Pancreas (tissue), 10 donors: Measurements from ENCODE around the gene PIK3AP1. TPM values are rescaled to one million over a fixed set of nuclear protein-coding genes. Genes with fewer than 3 reads are reported as not detected.

Experiments used
- ATAC-seq, 4 donors: fragments of 200-7000 bp; cut with Tn5 transposase; one replicate each; pipeline versions ENCODE4 v1.8.0 to v1.9.1; 2020; ENCODE audit warnings: mild to moderate bottlenecking in 4 of 4, moderate library complexity in 4 of 4
- DNase-seq, 6 donors: peaks; one replicate each; pipeline ENCODE4 v3.0.0-alpha.2; 2020
- FAIRE-seq: peaks from 2 replicates; lab custom pipeline; 2012; peaks lifted over from hg19 to GRCh38; lab: Jason Lieb, UNC
- H3K27ac ChIP-seq, 4 donors: fragments of 200-600 bp; sonication (generic); 1 replicate in 3 of 4; 2 replicates in 1 of 4; pipeline versions ENCODE4 v1.5.0 to v1.8.0; 2020
- H3K27me3 ChIP-seq, 4 donors: fragments of 200-600 bp; one replicate each; pipeline ENCODE4 v1.8.0; 2021
- H3K36me3 ChIP-seq, 3 donors: fragments of 200-600 bp; sonication (generic) in 1 of 3; one replicate each; pipeline versions ENCODE4 v1.5.0 to v1.8.0; 2020 to 2021
- H3K4me1 ChIP-seq, 3 donors: fragments of 200-600 bp; one replicate each; pipeline ENCODE4 v1.8.0; 2021
- H3K4me3 ChIP-seq, 4 donors: fragments of 200-600 bp; sonication (generic) in 2 of 4; one replicate each; pipeline versions ENCODE4 v1.5.0 to v1.8.0; 2020 to 2021
- H3K9me3 ChIP-seq, 4 donors: fragments of 200-600 bp; one replicate each; pipeline ENCODE4 v1.8.0; 2021
- CTCF ChIP-seq, 4 donors: fragments of 200-600 bp; sonication (generic) in 3 of 4; IDR thresholded peaks; one replicate each; pipeline versions ENCODE4 v1.5.0 to v1.8.0; 2021; ENCODE audit warnings: antibody characterized with exemption in 4 of 4
- WGBS, 2 donors: extraction: QIAGEN DNeasy Blood & Tissue Kit; methylation state at CpG; one replicate each; pipeline ENCODE4 v1.1.7; 2013; 5-methylcytosine and 5-hydroxymethylcytosine counted together
- intact Hi-C, 3 donors: fragments of 100-400 bp; cut with DNase I; formaldehyde crosslinking; loops; one replicate each; pipeline versions ENCODE4 v1.11.1 to v1.14.2; 2022
- polyA plus RNA-seq, 2 donors: library from polyadenylated mRNA; stranded (reverse); fragments of 200-250 nt; gene quantifications; one replicate each; pipeline ENCODE4 v1.2.3, GENCODE V29; 2013
- total RNA-seq, 6 donors: library from RNA; stranded (reverse); fragmentation: NEBNext Ultra II Directional in 4 of 6; extraction: Animal tissue kit (Norgen Biotek cat#: 25700) in 4 of 6; gene quantifications; one replicate each; pipeline versions ENCODE4 v1.2.1 to v1.2.4, GENCODE V29; 2021 to 2023
- donor health status: healthy with polysubstance abuse.
- donor health status: DM: no; HTN: no; CAD: no; lungs with moderate emphysema.
- donor health status: DM: no; HTN: no; CAD: no.
- donor health status: control.
- donor health status: control.
- donor health status: Bipolar disorder and iron deficiency.
- donor health status: DM: yes; HTN: yes; CAD: no.
- donor health status: DM: no; HTN: no; CAD: no.
- donor health status: DM: no; HTN: no; CAD: no.
- donor health status: DM: yes; HTN: yes; CAD: no.

Gene PIK3AP1
- total and polyA plus RNA-seq, 8 donors, result 15.0 to 71.0 (median 28.2) TPM

GRCh38 chr10:96719850-96720421 lies 378 bp downstream of the PIK3AP1 start:
- no peak for FAIRE-seq
- Histone ChIP-seq H3K4me1 (peaks cover 0 to 18% (median 17%) of the 10 kb centered on the region in 3 donors), H3K27ac (peak overlapping the region; percentile 52 to 89 (median 68)), H3K4me3 (peak overlapping the region; percentile 40 to 72 (median 65)), H3K36me3 (no peaks in the 10 kb centered on the region), H3K9me3 (no peaks in the 10 kb centered on the region), H3K27me3 (no peaks in the 10 kb centered on the region)
- peak; percentile 80 to 88 (median 82) for ATAC-seq
- TF ChIP-seq CTCF (IDR thresholded peaks at IDR 0.05), result peak; percentile 25 to 48 (median 37)
- 1% methylated on average over 22 to 38 of the region's 38 CpGs for WGBS, 2 donors
- intact Hi-C loops, result loop anchor here in 2 of 3 donors (5.0 to 10.0 kb wide), 2 partner anchors 65 to 83 kb away; no protein-coding TSS in a partner anchor
- peak; percentile 74 to 91 (median 80) for DNase-seq

GRCh38 chr10:96719200-96719599 lies 1.1 kb downstream of the PIK3AP1 start:
- Histone ChIP-seq H3K4me1 (peaks cover 0 to 25% (median 25%) of the 10 kb centered on the region in 3 donors), H3K9me3 (no peaks in the 10 kb centered on the region), H3K27me3 (no peaks in the 10 kb centered on the region), H3K36me3 (no peaks in the 10 kb centered on the region), H3K27ac (peak overlapping the region in 3 of 4 donors; percentile 52 to 89 (median 81)), H3K4me3 (peak overlapping the region; percentile 40 to 72 (median 65))
- DNase-seq (no peak), ATAC-seq (peak; percentile 27 to 57 (median 40)), FAIRE-seq (no peak)
- intact Hi-C loops, result loop anchor here in 1 of 3 donors (10.0 kb wide), 1 partner anchor 64 kb away; no protein-coding TSS in a partner anchor
- TF ChIP-seq CTCF (IDR thresholded peaks at IDR 0.05), result no peak
- 7 to 13% methylated on average over 1 of the region's 1 CpG for WGBS, 2 donors

GRCh38 chr10:96718304-96718990 lies 1.9 kb downstream of the PIK3AP1 start:
- Histone ChIP-seq H3K9me3 (no peaks in the 10 kb centered on the region), H3K27ac (peak overlapping the region in 3 of 4 donors; percentile 52 to 89 (median 81)), H3K36me3 (no peaks in the 10 kb centered on the region), H3K27me3 (no peaks in the 10 kb centered on the region), H3K4me1 (peaks cover 0 to 29% (median 29%) of the 10 kb centered on the region in 3 donors), H3K4me3 (peak overlapping the region in 3 of 4 donors; percentile 60 to 72 (median 70))
- TF ChIP-seq CTCF (IDR thresholded peaks at IDR 0.05), result no peak
- ATAC-seq (peak in 1 of 4 donors; percentile 1), DNase-seq (no peak), FAIRE-seq (no peak)
- WGBS, 2 donors, result 34 to 67% methylated on average over 12 of the region's 12 CpGs
- intact Hi-C loops, result loop anchor here in 1 of 3 donors (10.0 kb wide), 1 partner anchor 64 kb away; no protein-coding TSS in a partner anchor

- ATAC-seq, result no peak
- H3K9me3 ChIP-seq, result no peaks in the 10 kb centered on the region
- intact Hi-C loops, result loop anchor here in 1 of 3 donors (10.0 kb wide), 1 partner anchor 62 kb away; no protein-coding TSS in a partner anchor
- no peaks in the 10 kb centered on the region for H3K27me3 ChIP-seq
- peaks cover 0 to 29% (median 29%) of the 10 kb centered on the region in 3 donors for H3K4me1 ChIP-seq
- DNase-seq, result no peak
- FAIRE-seq, result no peak
- no peaks in the 10 kb centered on the region for H3K36me3 ChIP-seq
- TF ChIP-seq CTCF (IDR thresholded peaks at IDR 0.05), result no peak
- no peak overlapping the region for H3K4me3 ChIP-seq
- 73 to 80% methylated on average over 1 of the region's 1 CpG for WGBS, 2 donors
- peak overlapping the region in 2 of 4 donors; percentile 4 to 16 for H3K27ac ChIP-seq
Measured at GRCh38 chr10:96716390-96716789, 3.9 kb downstream of the PIK3AP1 start.
